Lower leg skin (tissue), 3 donors: ENCODE measurements around the gene BPI.

Source experiments
- POLR2A ChIP-seq, 2 donors: fragments of 450-650 bp; IDR thresholded peaks; one replicate each; pipeline ENCODE4 v1.6.1; 2016 to 2017; ENCODE audit warnings: antibody characterized with exemption in 2 of 2, mild to moderate bottlenecking in 1 of 2, moderate library complexity in 1 of 2
- TF ChIP-seq, protein P1 (sequence below), 3 donors: fragments of 450-650 bp; IDR thresholded peaks; one replicate each; pipeline ENCODE4 v1.5.1; 2016; ENCODE audit warnings: antibody characterized with exemption in 3 of 3, mild to moderate bottlenecking in 3 of 3, moderate library complexity in 2 of 3

DNA sequence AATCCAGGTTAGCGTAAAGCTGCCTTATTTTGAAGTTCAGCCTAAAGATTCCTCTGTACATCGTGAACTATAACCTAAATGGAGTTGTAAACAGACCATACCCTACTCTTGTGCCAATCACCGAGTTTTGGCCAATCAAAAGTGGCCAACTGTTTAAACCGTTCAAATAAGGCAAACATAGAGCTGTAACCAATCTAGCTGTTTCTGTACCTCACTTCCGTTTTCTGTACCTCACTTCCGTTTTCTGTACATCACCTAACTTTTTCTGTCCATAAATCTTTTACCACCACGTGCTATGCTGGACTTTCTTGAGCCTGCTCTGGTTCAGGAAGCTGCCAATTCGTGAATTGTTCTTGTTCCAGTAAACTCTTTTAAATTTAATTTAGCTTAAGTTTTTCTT lies 82.0 kb downstream of the BPI start:
- TF ChIP-seq POLR2A (IDR thresholded peaks at IDR 0.05): no peak
- TF ChIP-seq, protein P1, sequence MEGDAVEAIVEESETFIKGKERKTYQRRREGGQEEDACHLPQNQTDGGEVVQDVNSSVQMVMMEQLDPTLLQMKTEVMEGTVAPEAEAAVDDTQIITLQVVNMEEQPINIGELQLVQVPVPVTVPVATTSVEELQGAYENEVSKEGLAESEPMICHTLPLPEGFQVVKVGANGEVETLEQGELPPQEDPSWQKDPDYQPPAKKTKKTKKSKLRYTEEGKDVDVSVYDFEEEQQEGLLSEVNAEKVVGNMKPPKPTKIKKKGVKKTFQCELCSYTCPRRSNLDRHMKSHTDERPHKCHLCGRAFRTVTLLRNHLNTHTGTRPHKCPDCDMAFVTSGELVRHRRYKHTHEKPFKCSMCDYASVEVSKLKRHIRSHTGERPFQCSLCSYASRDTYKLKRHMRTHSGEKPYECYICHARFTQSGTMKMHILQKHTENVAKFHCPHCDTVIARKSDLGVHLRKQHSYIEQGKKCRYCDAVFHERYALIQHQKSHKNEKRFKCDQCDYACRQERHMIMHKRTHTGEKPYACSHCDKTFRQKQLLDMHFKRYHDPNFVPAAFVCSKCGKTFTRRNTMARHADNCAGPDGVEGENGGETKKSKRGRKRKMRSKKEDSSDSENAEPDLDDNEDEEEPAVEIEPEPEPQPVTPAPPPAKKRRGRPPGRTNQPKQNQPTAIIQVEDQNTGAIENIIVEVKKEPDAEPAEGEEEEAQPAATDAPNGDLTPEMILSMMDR (IDR thresholded peaks at IDR 0.05): no peak
